Activated CD8-positive, alpha-beta T cell treated with anti-CD3 and anti-CD28 coated beads for 36 hours (primary cell): ENCODE results near the gene BCAR1. TPM values are rescaled to one million over a fixed set of nuclear protein-coding genes. Genes with fewer than 3 reads are reported as not detected.
A peak's percentile ranks its signal among the peaks of the same experiment; 100 is the strongest.

ENCODE experiments used
- ATAC-seq: fragments of 200-7000 bp; cut with Tn5 transposase; one replicate; pipeline ENCODE4 v1.10.0; 2021; ENCODE audit warnings: mild to moderate bottlenecking, moderate library complexity
- CTCF ChIA-PET: fragments of 350-600 bp; sonication (Branson Sonifier 250); formaldehyde crosslinking; loops from one replicate; lab custom pipeline; 2021; ENCODE audit warnings: antibody characterized with exemption; lab: Charles Lee
- POLR2A ChIA-PET: fragments of 350-600 bp; sonication (Branson Sonifier 250); formaldehyde crosslinking; loops from one replicate; lab custom pipeline; 2021; ENCODE audit warnings: antibody characterized with exemption; lab: Charles Lee
- DNase-seq: peaks from one replicate; pipeline ENCODE4 v3.0.0-alpha.2; 2020
- H3K27ac Mint-ChIP-seq: one replicate; pipeline ENCODE4 v1.8.0; 2021; ENCODE audit warnings: mild to moderate bottlenecking, mixed read lengths
- H3K27me3 Mint-ChIP-seq: one replicate; pipeline ENCODE4 v1.8.0; 2021; ENCODE audit warnings: mixed read lengths
- H3K36me3 Mint-ChIP-seq: one replicate; pipeline ENCODE4 v1.8.0; 2021; ENCODE audit warnings: low read depth, mixed read lengths
- H3K4me1 Mint-ChIP-seq: one replicate; pipeline ENCODE4 v1.8.0; 2021; ENCODE audit warnings: low read depth, mixed read lengths
- H3K4me3 Mint-ChIP-seq: one replicate; pipeline ENCODE4 v1.8.0; 2021; ENCODE audit warnings: mild to moderate bottlenecking, moderate library complexity, mixed read lengths
- H3K9me3 Mint-ChIP-seq: one replicate; pipeline ENCODE4 v1.8.0; 2021; ENCODE audit warnings: mixed read lengths
- intact Hi-C: fragments of 100-400 bp; cut with micrococcal nuclease; formaldehyde crosslinking; loops from one replicate; pipeline ENCODE4 v1.10.0; 2022
- total RNA-seq, 2 experiments: library from RNA; stranded (reverse); gene quantifications; one replicate each; pipeline ENCODE4 v1.2.3, GENCODE V29; 2021
- TF ChIP-seq, protein P1 (sequence below): fragments of 200-600 bp; IDR thresholded peaks from one replicate; pipeline ENCODE4 v1.8.0; 2022; ENCODE audit warnings: antibody characterized with exemption, mild to moderate bottlenecking

BCAR1 gene
- total RNA-seq, 2 experiments from 2014 or later = 0.34 to 0.87 TPM

DNA sequence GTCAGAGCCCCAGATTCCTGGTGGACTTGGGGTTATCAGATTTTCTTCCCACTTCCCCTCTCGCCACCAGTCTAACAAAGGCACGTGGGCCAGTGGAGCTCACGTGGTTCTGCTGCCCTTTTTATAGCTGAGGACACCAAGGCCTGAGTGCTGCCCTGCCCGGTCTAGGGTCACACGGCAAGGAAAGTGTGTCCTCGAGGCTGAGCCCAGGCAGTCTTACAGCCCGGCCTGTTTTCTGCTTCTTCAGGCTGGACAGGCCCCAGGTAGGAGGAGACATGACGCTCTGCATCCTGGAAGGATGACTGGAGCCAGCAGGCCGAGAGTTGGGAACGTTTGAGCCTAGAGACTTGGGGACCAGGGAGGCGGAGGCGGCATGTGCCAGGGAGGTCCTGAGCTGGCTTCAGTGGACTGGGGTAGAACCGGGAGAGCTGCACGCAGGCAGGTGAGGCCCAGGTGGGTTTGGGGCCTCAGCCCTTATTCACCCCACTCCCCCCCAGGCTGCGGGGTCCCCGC is 29.1 kb downstream of the BCAR1 start:
- peaks cover 21% of the 10 kb centered on the region for H3K4me1 Mint-ChIP-seq

DNA sequence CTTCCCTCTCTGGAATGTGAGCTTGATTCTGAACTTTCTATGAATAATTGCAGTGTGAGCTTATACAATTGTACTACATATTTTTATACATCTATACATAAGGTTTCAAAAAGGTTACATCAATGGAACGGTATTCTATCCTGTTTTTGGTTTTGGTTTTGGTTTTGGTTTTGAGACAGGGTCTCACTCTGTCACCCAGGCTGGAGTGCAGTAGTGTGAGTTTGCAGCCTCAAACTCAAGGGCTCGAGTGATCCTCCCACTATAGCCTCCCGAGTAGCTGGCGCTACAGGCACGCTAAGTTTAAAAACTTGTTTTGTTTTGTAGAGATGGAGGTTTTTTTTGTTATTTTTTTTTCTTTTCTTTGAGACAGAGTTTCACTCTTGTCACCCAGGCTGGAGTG is 31.6 kb downstream of the BCAR1 start:
- ChIA-PET CTCF (interaction anchor here (0.7 to 6.4 kb wide), 6 partner anchors 14 to 426 kb away, joined by 3 to 62 read pairs (median 4); no protein-coding TSS in a partner anchor), POLR2A (interaction anchor here (1.4 kb wide), 1 partner anchor 163 kb away, joined by 4 read pairs; no protein-coding TSS in a partner anchor)
- no peaks in the 10 kb centered on the region for H3K9me3 Mint-ChIP-seq
- DNase-seq (peak; percentile 53), ATAC-seq (peak; percentile 96)
- peaks cover 21% of the 10 kb centered on the region for H3K4me1 Mint-ChIP-seq
- peak overlapping the region; percentile 82 for H3K27ac Mint-ChIP-seq
- H3K36me3 Mint-ChIP-seq = no peaks in the 10 kb centered on the region
- TF ChIP-seq, protein P1, sequence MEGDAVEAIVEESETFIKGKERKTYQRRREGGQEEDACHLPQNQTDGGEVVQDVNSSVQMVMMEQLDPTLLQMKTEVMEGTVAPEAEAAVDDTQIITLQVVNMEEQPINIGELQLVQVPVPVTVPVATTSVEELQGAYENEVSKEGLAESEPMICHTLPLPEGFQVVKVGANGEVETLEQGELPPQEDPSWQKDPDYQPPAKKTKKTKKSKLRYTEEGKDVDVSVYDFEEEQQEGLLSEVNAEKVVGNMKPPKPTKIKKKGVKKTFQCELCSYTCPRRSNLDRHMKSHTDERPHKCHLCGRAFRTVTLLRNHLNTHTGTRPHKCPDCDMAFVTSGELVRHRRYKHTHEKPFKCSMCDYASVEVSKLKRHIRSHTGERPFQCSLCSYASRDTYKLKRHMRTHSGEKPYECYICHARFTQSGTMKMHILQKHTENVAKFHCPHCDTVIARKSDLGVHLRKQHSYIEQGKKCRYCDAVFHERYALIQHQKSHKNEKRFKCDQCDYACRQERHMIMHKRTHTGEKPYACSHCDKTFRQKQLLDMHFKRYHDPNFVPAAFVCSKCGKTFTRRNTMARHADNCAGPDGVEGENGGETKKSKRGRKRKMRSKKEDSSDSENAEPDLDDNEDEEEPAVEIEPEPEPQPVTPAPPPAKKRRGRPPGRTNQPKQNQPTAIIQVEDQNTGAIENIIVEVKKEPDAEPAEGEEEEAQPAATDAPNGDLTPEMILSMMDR = no peak
- H3K4me3 Mint-ChIP-seq = peak overlapping the region; percentile 69
- no peaks in the 10 kb centered on the region for H3K27me3 Mint-ChIP-seq
- intact Hi-C loops = no loop called here

More for the DNA sequence above, 29.1 kb downstream of the BCAR1 start:
- intact Hi-C loops = loop anchor here (1.0 kb wide), 1 partner anchor 19 kb away; no protein-coding TSS in a partner anchor
- no peaks in the 10 kb centered on the region for H3K36me3 Mint-ChIP-seq
- POLR2A ChIA-PET = no interaction called here
- no peak for ATAC-seq
- no peak overlapping the region for H3K4me3 Mint-ChIP-seq
- CTCF ChIA-PET = interaction anchor here (1.3 kb wide), 1 partner anchor 23 kb away, joined by 5 read pairs; no protein-coding TSS in a partner anchor
- no peak overlapping the region for H3K27ac Mint-ChIP-seq
- no peak for DNase-seq
- H3K9me3 Mint-ChIP-seq = no peaks in the 10 kb centered on the region
- H3K27me3 Mint-ChIP-seq = peaks cover under 1% of the 10 kb centered on the region
- TF ChIP-seq, protein P1 = no peak

DNA sequence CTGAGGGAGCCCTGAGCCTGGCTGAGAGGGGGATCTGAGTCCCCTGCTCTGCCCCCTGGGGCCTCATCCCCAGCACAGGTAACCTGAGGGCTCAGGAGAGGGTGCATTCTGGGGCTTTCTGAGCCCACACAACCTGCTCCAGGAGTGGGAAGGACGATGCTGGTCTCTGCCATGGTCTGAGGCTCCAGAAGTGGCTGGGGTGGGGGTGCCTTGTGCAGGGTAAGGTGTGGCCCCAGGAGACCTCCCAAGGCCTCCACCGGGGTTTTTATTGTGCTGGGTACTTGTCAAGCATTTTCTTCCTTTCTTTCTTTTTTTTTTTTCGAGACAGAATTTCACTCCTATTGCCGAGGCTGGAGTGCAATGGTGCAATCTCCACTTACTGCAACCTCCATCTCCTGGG is 32.3 kb downstream of the BCAR1 start:
- H3K27me3 Mint-ChIP-seq = no peaks in the 10 kb centered on the region
- H3K9me3 Mint-ChIP-seq = no peaks in the 10 kb centered on the region
- ATAC-seq (no peak), DNase-seq (no peak)
- peaks cover 21% of the 10 kb centered on the region for H3K4me1 Mint-ChIP-seq
- peak overlapping the region; percentile 64 for H3K27ac Mint-ChIP-seq
- intact Hi-C loops = no loop called here
- H3K36me3 Mint-ChIP-seq = no peaks in the 10 kb centered on the region
- no peak overlapping the region for H3K4me3 Mint-ChIP-seq
- ChIA-PET POLR2A (no interaction called here), CTCF (interaction anchor here (0.8 to 6.4 kb wide), 5 partner anchors 15 to 426 kb away, joined by 3 to 62 read pairs (median 5); no protein-coding TSS in a partner anchor)
- TF ChIP-seq, protein P1 = no peak

DNA sequence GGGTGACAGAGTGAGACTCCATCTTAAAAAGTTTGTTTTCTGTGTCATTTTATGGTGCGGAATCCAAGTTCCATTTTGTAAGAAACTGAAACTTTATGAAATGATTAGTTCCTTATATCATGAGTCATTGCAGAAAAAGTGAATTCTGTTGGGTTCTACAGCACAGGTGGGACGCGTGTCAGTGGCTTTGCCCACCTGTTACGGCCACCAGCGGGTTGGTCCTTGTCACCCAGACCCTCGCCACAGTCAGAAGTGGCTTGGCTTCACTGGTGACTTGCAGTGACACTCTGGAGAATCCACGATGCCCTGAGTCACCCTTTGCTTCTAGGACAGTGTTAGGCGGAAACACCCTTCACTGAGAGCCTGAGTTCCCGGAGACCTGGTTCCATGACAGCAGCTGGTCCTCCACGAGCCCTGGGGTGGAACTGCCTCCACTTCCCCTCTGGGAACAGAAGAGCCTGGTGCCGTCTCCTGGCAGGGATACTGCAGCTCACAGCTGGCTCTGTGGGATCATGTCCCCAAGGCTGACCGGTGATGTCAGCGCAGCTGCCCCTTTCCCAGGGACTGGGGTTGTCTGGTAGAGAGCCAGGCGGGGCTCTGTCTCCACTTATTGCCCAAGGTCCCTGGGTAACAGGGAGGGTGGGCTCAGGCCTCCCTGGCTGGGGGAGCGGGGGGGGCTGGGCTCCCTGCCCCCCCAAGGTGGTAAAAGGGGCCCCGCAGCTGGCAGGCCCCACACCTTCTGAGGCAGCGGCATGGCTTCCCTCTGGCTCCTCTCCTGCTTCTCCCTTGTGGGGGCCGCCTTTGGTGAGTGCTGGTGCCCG is 33.0 kb downstream of the BCAR1 start, which contains the start of gene CTRB1:
Gene CTRB1, plus strand, starts transcription at position 733 of the 821 bp plus-strand sequence. Its CDS starts 20 bp downstream, at position 753.
- Mint-ChIP-seq H3K27ac (peak within 1 kb of the TSS; percentile 82), H3K4me3 (peak within 1 kb of the TSS; percentile 69), H3K36me3 (no peaks in the 10 kb centered on the region), H3K4me1 (peaks cover 21% of the 10 kb centered on the region), H3K27me3 (no peaks in the 10 kb centered on the region), H3K9me3 (no peaks in the 10 kb centered on the region)
- ATAC-seq (peak; percentile 45), DNase-seq (peak; percentile 43)
- ChIA-PET POLR2A (no interaction called here), CTCF (interaction anchor here (1.0 to 6.4 kb wide), 3 partner anchors 15 to 184 kb away, joined by 3 to 62 read pairs (median 6); no protein-coding TSS in a partner anchor)
- TF ChIP-seq, protein P1 = no peak
- intact Hi-C loops = no loop called here
